Upper lobe of left lung (tissue), 4 donors: ENCODE measurements around the gene SLC45A3.

ENCODE experiments used
- EP300 ChIP-seq, 4 donors: sonication (generic); formaldehyde crosslinking; IDR thresholded peaks; one replicate each; pipeline ENCODE4 v1.5.1; 2017; ENCODE audit warnings: antibody characterized with exemption in 4 of 4, control low read depth in 2 of 4
- POLR2AphosphoS5 ChIP-seq, 2 donors: sonication (generic); formaldehyde crosslinking; IDR thresholded peaks; one replicate each; pipeline ENCODE4 v1.5.1; 2017; ENCODE audit warnings: antibody characterized with exemption in 2 of 2
- TF ChIP-seq, protein P1 (sequence below), 6 experiments: fragments of 450-650 bp in 4 of 6; fragments of 200-600 bp in 2 of 6; sonication (generic) in 2 of 6; IDR thresholded peaks; one replicate each; pipeline ENCODE4 v1.5.1; 2016 to 2019; ENCODE audit warnings: antibody characterized with exemption in 6 of 6

DNA sequence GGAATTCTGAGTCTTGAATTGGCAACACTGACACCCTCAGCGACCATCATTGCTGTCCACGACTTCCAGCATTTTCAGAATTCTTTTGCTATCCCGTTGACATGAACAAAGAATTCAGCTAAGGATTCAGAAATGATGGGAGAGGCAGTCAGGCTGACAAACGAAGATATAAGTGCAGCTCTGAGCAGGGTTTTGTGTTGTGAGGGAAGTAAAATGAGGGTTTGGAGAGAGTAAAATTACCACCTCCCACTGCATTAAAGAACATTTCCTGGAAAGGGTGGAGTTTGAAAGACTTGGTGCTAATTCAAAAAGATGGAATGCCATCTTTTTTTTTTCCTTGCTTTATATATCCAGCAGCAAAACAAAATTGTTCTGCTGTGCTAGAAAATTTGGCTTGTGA, 43.6 kb downstream of the SLC45A3 start:
- no peak for TF ChIP-seq EP300 (IDR thresholded peaks at IDR 0.05)
- TF ChIP-seq POLR2AphosphoS5 (IDR thresholded peaks at IDR 0.05) = no peak
- TF ChIP-seq, protein P1, sequence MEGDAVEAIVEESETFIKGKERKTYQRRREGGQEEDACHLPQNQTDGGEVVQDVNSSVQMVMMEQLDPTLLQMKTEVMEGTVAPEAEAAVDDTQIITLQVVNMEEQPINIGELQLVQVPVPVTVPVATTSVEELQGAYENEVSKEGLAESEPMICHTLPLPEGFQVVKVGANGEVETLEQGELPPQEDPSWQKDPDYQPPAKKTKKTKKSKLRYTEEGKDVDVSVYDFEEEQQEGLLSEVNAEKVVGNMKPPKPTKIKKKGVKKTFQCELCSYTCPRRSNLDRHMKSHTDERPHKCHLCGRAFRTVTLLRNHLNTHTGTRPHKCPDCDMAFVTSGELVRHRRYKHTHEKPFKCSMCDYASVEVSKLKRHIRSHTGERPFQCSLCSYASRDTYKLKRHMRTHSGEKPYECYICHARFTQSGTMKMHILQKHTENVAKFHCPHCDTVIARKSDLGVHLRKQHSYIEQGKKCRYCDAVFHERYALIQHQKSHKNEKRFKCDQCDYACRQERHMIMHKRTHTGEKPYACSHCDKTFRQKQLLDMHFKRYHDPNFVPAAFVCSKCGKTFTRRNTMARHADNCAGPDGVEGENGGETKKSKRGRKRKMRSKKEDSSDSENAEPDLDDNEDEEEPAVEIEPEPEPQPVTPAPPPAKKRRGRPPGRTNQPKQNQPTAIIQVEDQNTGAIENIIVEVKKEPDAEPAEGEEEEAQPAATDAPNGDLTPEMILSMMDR (IDR thresholded peaks at IDR 0.05) = no peak
